Panc1 (cell line): ENCODE measurements around the gene COL11A2. TPM values are rescaled to one million over a fixed set of nuclear protein-coding genes. Genes with fewer than 3 reads are reported as not detected.

Experiments
- ATAC-seq: fragments of 200-7000 bp; cut with Tn5 transposase; 2 replicates; pipeline ENCODE4 v1.9.1; 2020; ENCODE audit warnings: mild to moderate bottlenecking, moderate library complexity
- BruUV-seq: library from RNA; stranded (reverse); fragments of 400-500 nt; replicated peaks from 2 replicates; lab custom pipeline; 2021; lab: Mats Ljungman, UMichigan
- CTCF ChIA-PET: fragments of 300-600 bp; sonication (Branson Sonifier 250); formaldehyde crosslinking; loops from one replicate; lab custom pipeline; 2022; ENCODE audit warnings: antibody characterized with exemption; lab: Charles Lee
- POLR2A ChIA-PET: fragments of 300-600 bp; sonication (Branson Sonifier 250); formaldehyde crosslinking; loops from one replicate; lab custom pipeline; 2022; ENCODE audit warnings: antibody characterized with exemption; lab: Charles Lee
- DNase-seq: peaks from one replicate; pipeline ENCODE4 v3.0.0-alpha.2; 2010; ENCODE audit warnings: low read depth, low spot score
- H3K27ac ChIP-seq: 2 replicates; pipeline ENCODE4 v1.5.1; 2011; ENCODE audit warnings: mild to moderate bottlenecking, low read length, inconsistent platforms
- H3K27me3 ChIP-seq: fragments of 200-500 bp; sonication (Bioruptor generic); 2 replicates; pipeline ENCODE4 v1.6.0; 2014; ENCODE audit warnings: low read length, inconsistent platforms; ENCODE audit not compliant: control insufficient read depth, insufficient read depth
- H3K36me3 ChIP-seq: fragments of 200-500 bp; sonication (Bioruptor generic); 2 replicates; pipeline ENCODE4 v1.5.1; 2014; ENCODE audit warnings: inconsistent platforms, mild to moderate bottlenecking, low read length, moderate library complexity; ENCODE audit not compliant: control insufficient read depth, insufficient read depth
- H3K4me1 ChIP-seq: 2 replicates; pipeline ENCODE4 v1.5.1; 2011; ENCODE audit warnings: inconsistent platforms, mild to moderate bottlenecking, low read length, moderate library complexity; ENCODE audit not compliant: control insufficient read depth, insufficient read depth
- H3K4me3 ChIP-seq, 2 experiments: 2 replicates each; pipeline ENCODE4 v1.5.1; 2011 to 2012; ENCODE audit warnings: low read depth in 2 of 2, low read length in 2 of 2, mild to moderate bottlenecking in 2 of 2, inconsistent platforms in 1 of 2, moderate library complexity in 1 of 2
- H3K9me3 ChIP-seq: fragments of 200-500 bp; sonication (Bioruptor generic); 2 replicates; pipeline ENCODE4 v1.5.1; 2014; ENCODE audit warnings: low read depth, mild to moderate bottlenecking, inconsistent platforms, low read length, moderate library complexity; ENCODE audit not compliant: control insufficient read depth, insufficient read depth
- CTCF ChIP-seq: fragments of 450-650 bp; IDR thresholded peaks from 2 replicates; pipeline ENCODE4 v1.5.1; 2017; ENCODE audit warnings: mild to moderate bottlenecking
- POLR2AphosphoS5 ChIP-seq: IDR thresholded peaks from 2 replicates; pipeline ENCODE4 v1.6.1; 2012; ENCODE audit warnings: mild to moderate bottlenecking, low read depth, low read length, moderate library complexity
- REST ChIP-seq, 2 experiments: IDR thresholded peaks; 2 replicates each; pipeline ENCODE4 v1.6.1; 2011 to 2012; ENCODE audit warnings: low read depth in 2 of 2, control low read depth in 1 of 2, low read length in 1 of 2, mild to moderate bottlenecking in 1 of 2, moderate library complexity in 1 of 2; ENCODE audit not compliant: insufficient read depth in 1 of 2
- SIN3A ChIP-seq: IDR thresholded peaks from 2 replicates; pipeline ENCODE4 v1.6.1; 2012; ENCODE audit warnings: low read depth, mild to moderate bottlenecking, low read length, moderate library complexity, borderline replicate concordance; ENCODE audit not compliant: insufficient read depth
- TCF7L2 ChIP-seq: IDR thresholded peaks from 2 replicates; pipeline ENCODE4 v1.6.1; 2011; ENCODE audit warnings: mild to moderate bottlenecking, low read depth, low read length, inconsistent platforms
- in situ Hi-C: cut with HindIII; loops from 2 replicates; pipeline ENCODE4 v1.10.0; 2016; ENCODE audit warnings: low sequenced_read_pairs, low pct_unique_long_range_greater_than_20kb
- intact Hi-C: fragments of 100-400 bp; cut with micrococcal nuclease; formaldehyde crosslinking; loops from one replicate; pipeline ENCODE4 v1.10.0; 2022; ENCODE audit not compliant: unreplicated experiment
- total RNA-seq: library from RNA; stranded (reverse); gene quantifications from one replicate; pipeline ENCODE4 v1.2.1, GENCODE V29; 2021; ENCODE audit not compliant: unreplicated experiment

Gene COL11A2
- total RNA-seq, 1 experiment from 2014 or later = 0.57 TPM

- ATAC-seq = no peak
- ChIA-PET POLR2A (interaction anchor here (0.6 kb wide), 1 partner anchor 25 kb away, joined by 3 read pairs; no protein-coding TSS in a partner anchor), CTCF (interaction anchor here (0.6 to 0.8 kb wide), 6 partner anchors 24 to 279 kb away, joined by 3 to 6 read pairs (median 4); no protein-coding TSS in a partner anchor)
- Histone ChIP-seq H3K4me3 (no peak overlapping the region), H3K9me3 (no peaks in the 10 kb centered on the region), H3K36me3 (no peaks in the 10 kb centered on the region), H3K27ac (no peak overlapping the region), H3K4me1 (peaks cover 6% of the 10 kb centered on the region), H3K27me3 (no peaks in the 10 kb centered on the region)
- no TSS peak for BruUV-seq
- TF ChIP-seq REST (IDR thresholded peaks at IDR 0.05; ENCODE audit: insufficient read depth in 1 of 2, low read depth in 2 of 2, low read length in 1 of 2) = no peak
- no peak for TF ChIP-seq POLR2AphosphoS5
- TF ChIP-seq TCF7L2 = no peak
- no peak for TF ChIP-seq CTCF
- no peak for TF ChIP-seq SIN3A
- in situ Hi-C loops = no loop called here
- no peak for DNase-seq
- intact Hi-C loops = loop anchor here (10.0 kb wide), 2 partner anchors 49 to 159 kb away; no protein-coding TSS in a partner anchor
Measured at GRCh38 chr6:33173535-33174180, 18.6 kb downstream of the COL11A2 start.

- in situ Hi-C loops = no loop called here
- ATAC-seq (peak; percentile 79), DNase-seq (no peak)
- BruUV-seq = no TSS peak
- no peaks in the 10 kb centered on the region for H3K9me3 ChIP-seq
- H3K36me3 ChIP-seq = no peaks in the 10 kb centered on the region
- H3K4me3 ChIP-seq = no peak overlapping the region
- H3K27ac ChIP-seq = no peak overlapping the region
- CTCF ChIA-PET = interaction anchor here (0.6 to 0.9 kb wide), 5 partner anchors 9 to 172 kb away, joined by 3 to 6 read pairs (median 4); no protein-coding TSS in a partner anchor
- TF ChIP-seq REST (IDR thresholded peaks at IDR 0.05; ENCODE audit: insufficient read depth in 1 of 2, low read depth in 2 of 2, low read length in 1 of 2) = no peak
- TF ChIP-seq POLR2AphosphoS5 = no peak
- TF ChIP-seq TCF7L2 = no peak
- TF ChIP-seq CTCF = peak; percentile 91
- TF ChIP-seq SIN3A = no peak
- H3K27me3 ChIP-seq = no peaks in the 10 kb centered on the region
- intact Hi-C loops = loop anchor here (10.0 kb wide), 2 partner anchors 48 to 158 kb away; no protein-coding TSS in a partner anchor
- POLR2A ChIA-PET = interaction anchor here (0.6 kb wide), 2 partner anchors 26 to 1203 kb away, joined by 3 to 19 read pairs; no protein-coding TSS in a partner anchor
- peaks cover 6% of the 10 kb centered on the region for H3K4me1 ChIP-seq
Measured at GRCh38 chr6:33172688-33173534, 19.4 kb downstream of the COL11A2 start.
